ENCODE results near the gene TMEM8B. TPM values are rescaled to one million over a fixed set of nuclear protein-coding genes. Genes with fewer than 3 reads are reported as not detected.

TMEM8B gene
- total and polyA plus RNA-seq, 10 of the 15 experiments (the other 5 are each of a cell fraction or from before 2014, with no cell fraction given) = 0.19 to 7.6 (median 2.5) TPM

GRCh38 chr9:35798658-35799374 is 30.2 kb upstream of the TMEM8B start:
- no peak overlapping the region for H3K9ac ChIP-seq (ENCODE audit: control insufficient read depth, insufficient read depth, low read length)
- no peak overlapping the region for H2AFZ ChIP-seq (ENCODE audit: control insufficient read depth, low read depth, low read length)
- peaks cover 0 to 13% of the 10 kb centered on the region in 2 experiments; a peak in 2 of 4 replicates for H3K36me3 ChIP-seq (ENCODE audit: control insufficient read depth in 2 of 2, insufficient read depth in 2 of 2, low read length in 1 of 2)
- no peaks in the 10 kb centered on the region for H3K27me3 ChIP-seq (replicated peaks in 1 of 2; ENCODE audit: control insufficient read depth in 2 of 2, insufficient read depth in 2 of 2, low read length in 1 of 2)
- ATAC-seq = peak; percentile 56
- no peak overlapping the region for H3K4me3 ChIP-seq
- H3K4me2 ChIP-seq (ENCODE audit: control insufficient read depth, insufficient read depth) = no peak overlapping the region
- in situ Hi-C loops (cut with MboI) (no loop called here), intact Hi-C loops (cut with micrococcal nuclease; ENCODE audit: unreplicated experiment) (no loop called here)
- no peak for FAIRE-seq
- H3K27ac ChIP-seq (ENCODE audit: control insufficient read depth, insufficient read depth) = no peak overlapping the region
- DNase-seq (ENCODE audit: low read depth, low spot score) = no peak
- POLR2A ChIA-PET = interaction anchor here (1.8 kb wide), 1 partner anchor 15 kb away, joined by 5 read pairs; the partner anchor contains the start of gene HINT2
- H4K20me1 ChIP-seq (ENCODE audit: control insufficient read depth, insufficient read depth) = no peaks in the 10 kb centered on the region
- 97% methylated on average over 4 of the region's 4 CpGs for WGBS (ENCODE audit: insufficient coverage, insufficient replicate concordance, low lambda C conversion rate, missing lambda C conversion rate)
- no peaks in the 10 kb centered on the region for H3K9me3 ChIP-seq (replicated peaks; ENCODE audit: control insufficient read depth, insufficient read depth, low read length)
- no TSS peak for BruUV-seq (replicated peaks)
- CTCF ChIA-PET = interaction anchor here (0.7 to 1.7 kb wide), 6 partner anchors 9 to 84 kb away, joined by 3 to 6 read pairs (median 4); partner anchors contain the start of genes HINT2 and SPAG8
- H3K79me2 ChIP-seq (ENCODE audit: control insufficient read depth, insufficient read depth, low read length) = no peaks in the 10 kb centered on the region
- RAD21 ChIA-PET (ENCODE audit: unreplicated experiment) = interaction anchor here (1.1 kb wide), 1 partner anchor 60 kb away, joined by 3 read pairs; no protein-coding TSS in a partner anchor
- peaks cover 21% of the 10 kb centered on the region for H3K4me1 ChIP-seq (ENCODE audit: control insufficient read depth, insufficient read depth, low read length)
- SMC1A ChIA-PET (ENCODE audit: uncharacterized antibody, unreplicated experiment) = no interaction called here
- peak; percentile 35; the same call in 1 of the 2 replicates for TF ChIP-seq USF2 (IDR thresholded peaks at IDR 0.05; ENCODE audit: borderline replicate concordance, low read depth, low read length)
- TF ChIP-seq ZNF384 (IDR thresholded peaks at IDR 0.05; ENCODE audit: borderline replicate concordance, low read depth, low read length) = no peak
- no peak for TF ChIP-seq ZZZ3 (IDR thresholded peaks at IDR 0.05; ENCODE audit: control insufficient read depth, insufficient read length, low read depth)
- no peak for TF ChIP-seq RBBP5 (conservative IDR thresholded peaks at IDR 0.05)
- peak; percentile 21 for TF ChIP-seq USF1 (IDR thresholded peaks at IDR 0.05; ENCODE audit: borderline replicate concordance, extremely low read length, insufficient read depth, low read depth, low read length)
- no peak for TF ChIP-seq NKRF (conservative IDR thresholded peaks at IDR 0.05)
- no peak for TF ChIP-seq BRCA1 (IDR thresholded peaks at IDR 0.05; ENCODE audit: low read depth, low read length)
- no peak for TF ChIP-seq ZBTB33 (IDR thresholded peaks at IDR 0.05)
- TF ChIP-seq BCL11A (IDR thresholded peaks at IDR 0.05; ENCODE audit: low read depth, low read length) = no peak
- peak; percentile 53 for TF ChIP-seq PBX3 (IDR thresholded peaks at IDR 0.05; ENCODE audit: insufficient replicate concordance, low read depth, low read length)
- no peak for TF ChIP-seq MYB (IDR thresholded peaks at IDR 0.05; ENCODE audit: borderline replicate concordance, low read depth, low read length)
- TF ChIP-seq JUNB (IDR thresholded peaks at IDR 0.05) = no peak
- TF ChIP-seq STAT3 (IDR thresholded peaks at IDR 0.05; ENCODE audit: low read depth, low read length) = no peak
- no peak for TF ChIP-seq LARP7 (IDR thresholded peaks at IDR 0.05)
- TF ChIP-seq TCF7 (IDR thresholded peaks at IDR 0.05; ENCODE audit: borderline replicate concordance) = no peak
- TF ChIP-seq CHD2 (IDR thresholded peaks at IDR 0.05; ENCODE audit: borderline replicate concordance, low read depth, low read length) = no peak
- no peak for TF ChIP-seq ASH2L (IDR thresholded peaks at IDR 0.05; ENCODE audit: borderline replicate concordance, low read depth)

All from GM12878 (cell line).